Epithelial cell of proximal tubule (primary cell): ENCODE results near the gene OR10AG1. TPM values are rescaled to one million over a fixed set of nuclear protein-coding genes. Genes with fewer than 3 reads are reported as not detected.

Source experiments
- DNase-seq: peaks from one replicate; pipeline ENCODE4 v3.0.0-alpha.2; 2011; ENCODE audit warnings: low read depth
- H3K4me3 ChIP-seq: 2 replicates; pipeline ENCODE4 v1.5.1; 2011; ENCODE audit warnings: low read depth, mild to moderate bottlenecking, low read length
- CTCF ChIP-seq: conservative IDR thresholded peaks from 2 replicates; pipeline ENCODE4 v1.5.1; 2012; ENCODE audit warnings: low read depth, mild to moderate bottlenecking, low read length
- total RNA-seq: library from RNA; depleted of rRNA; stranded (reverse); fragments of >200 nt; gene quantifications from 2 replicates; pipeline ENCODE4 v1.2.3, GENCODE V29; 2015

Gene OR10AG1
- not detected in 2 replicates for total RNA-seq

GRCh38 chr11:55969845-55970244, at the start of gene OR10AG1:
OR10AG1 (minus strand) TSS chr11:55969945; CDS start chr11:55969907, 38 bp downstream.
- H3K4me3 ChIP-seq, result no peak within 1 kb of the TSS
- no peak for DNase-seq
- no peak for TF ChIP-seq CTCF

GRCh38 chr11:56013805-56014204, 44.1 kb upstream of the OR10AG1 start:
- TF ChIP-seq CTCF, result no peak
- DNase-seq, result no peak
- no peak overlapping the region for H3K4me3 ChIP-seq

- no peak for TF ChIP-seq CTCF
- no peak for DNase-seq
- no peak overlapping the region for H3K4me3 ChIP-seq
Measured at GRCh38 chr11:56010716-56011115, 41.0 kb upstream of the OR10AG1 start.

- no peak for DNase-seq
- TF ChIP-seq CTCF, result no peak
- H3K4me3 ChIP-seq, result no peak within 1 kb of the TSS
Measured at GRCh38 chr11:55994525-55994924, 24.8 kb upstream of the OR10AG1 start, which contains the start of gene OR5F1. OR5F1 (minus strand) TSS chr11:55994625; CDS start chr11:55994625, 0 bp downstream.

- DNase-seq, result no peak
- no peak overlapping the region for H3K4me3 ChIP-seq
- TF ChIP-seq CTCF, result no peak
Measured at GRCh38 chr11:55970935-55971334, 1.2 kb upstream of the OR10AG1 start.

- no peak for TF ChIP-seq CTCF
- no peak overlapping the region for H3K4me3 ChIP-seq
- no peak for DNase-seq
Measured at GRCh38 chr11:55967914-55968313, 1.8 kb downstream of the OR10AG1 start.

- no peak for TF ChIP-seq CTCF
- H3K4me3 ChIP-seq, result no peak overlapping the region
- no peak for DNase-seq
Measured at GRCh38 chr11:55966391-55966790, 3.4 kb downstream of the OR10AG1 start.
